Measurements from ENCODE around the gene TUBGCP4.
"Not testable (repeated sequence)": the region's sequence is repeated elsewhere in the genome, so short reads cannot be mapped to it uniquely, and the experiment has no call there.

Gene TUBGCP4, protein sequence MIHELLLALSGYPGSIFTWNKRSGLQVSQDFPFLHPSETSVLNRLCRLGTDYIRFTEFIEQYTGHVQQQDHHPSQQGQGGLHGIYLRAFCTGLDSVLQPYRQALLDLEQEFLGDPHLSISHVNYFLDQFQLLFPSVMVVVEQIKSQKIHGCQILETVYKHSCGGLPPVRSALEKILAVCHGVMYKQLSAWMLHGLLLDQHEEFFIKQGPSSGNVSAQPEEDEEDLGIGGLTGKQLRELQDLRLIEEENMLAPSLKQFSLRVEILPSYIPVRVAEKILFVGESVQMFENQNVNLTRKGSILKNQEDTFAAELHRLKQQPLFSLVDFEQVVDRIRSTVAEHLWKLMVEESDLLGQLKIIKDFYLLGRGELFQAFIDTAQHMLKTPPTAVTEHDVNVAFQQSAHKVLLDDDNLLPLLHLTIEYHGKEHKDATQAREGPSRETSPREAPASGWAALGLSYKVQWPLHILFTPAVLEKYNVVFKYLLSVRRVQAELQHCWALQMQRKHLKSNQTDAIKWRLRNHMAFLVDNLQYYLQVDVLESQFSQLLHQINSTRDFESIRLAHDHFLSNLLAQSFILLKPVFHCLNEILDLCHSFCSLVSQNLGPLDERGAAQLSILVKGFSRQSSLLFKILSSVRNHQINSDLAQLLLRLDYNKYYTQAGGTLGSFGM

DNA sequence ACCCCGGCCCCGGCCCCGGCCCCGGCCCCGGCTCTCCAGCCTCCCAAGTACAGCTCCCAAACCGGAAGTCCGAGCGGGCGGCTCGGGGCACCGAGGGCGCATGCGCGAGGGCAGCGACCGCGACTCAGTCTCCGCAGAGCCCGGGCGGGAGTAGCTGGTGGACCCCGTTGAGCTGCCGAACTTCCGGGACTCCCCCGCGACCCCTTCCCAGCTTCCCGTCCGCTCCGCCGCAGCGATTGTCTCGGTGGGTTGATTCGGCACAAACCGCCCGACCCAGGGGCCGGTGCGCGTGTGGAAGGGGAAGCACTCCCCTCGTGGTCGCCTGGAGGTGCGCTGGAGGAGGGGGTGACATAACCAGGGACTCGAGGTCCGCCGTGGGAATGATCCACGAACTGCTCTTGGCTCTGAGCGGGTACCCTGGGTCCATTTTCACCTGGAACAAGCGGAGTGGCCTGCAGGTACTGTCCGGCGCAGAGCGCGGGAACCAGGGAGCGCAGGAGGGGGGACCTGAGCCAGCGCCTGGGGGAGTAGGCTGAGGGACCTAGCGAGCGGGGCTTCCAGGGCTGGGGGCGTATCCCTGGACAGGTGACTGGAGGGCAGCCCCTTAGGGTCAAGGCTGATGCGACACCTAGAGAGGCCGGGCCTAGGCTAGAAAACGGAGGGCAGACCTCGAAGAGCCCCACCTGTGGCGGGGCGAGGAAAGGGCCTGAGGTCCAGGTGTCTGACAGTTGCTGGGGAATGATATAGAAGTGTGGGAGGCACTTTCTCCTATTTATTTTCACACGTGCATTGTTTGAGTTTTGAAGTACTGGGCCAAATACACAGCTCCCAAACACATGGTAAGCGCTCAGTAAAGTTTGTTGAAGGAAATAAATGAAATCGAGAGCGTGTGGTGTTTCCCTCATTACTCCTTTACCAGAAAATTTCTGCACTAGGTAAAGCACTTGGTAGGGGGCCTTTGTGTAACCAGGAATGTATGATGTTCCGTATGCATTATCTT, at the start of gene TUBGCP4, which contains the start of gene ZSCAN29:
TUBGCP4 (plus strand) TSS at position 127 of the 1,000 bp plus-strand sequence; CDS start at position 381, 254 bp downstream.
ZSCAN29 (minus strand) TSS at position 69 of the 1,000 bp plus-strand sequence. CDS start 1,130 bp downstream, outside the sequence.
- no peak for DNase-seq

DNA sequence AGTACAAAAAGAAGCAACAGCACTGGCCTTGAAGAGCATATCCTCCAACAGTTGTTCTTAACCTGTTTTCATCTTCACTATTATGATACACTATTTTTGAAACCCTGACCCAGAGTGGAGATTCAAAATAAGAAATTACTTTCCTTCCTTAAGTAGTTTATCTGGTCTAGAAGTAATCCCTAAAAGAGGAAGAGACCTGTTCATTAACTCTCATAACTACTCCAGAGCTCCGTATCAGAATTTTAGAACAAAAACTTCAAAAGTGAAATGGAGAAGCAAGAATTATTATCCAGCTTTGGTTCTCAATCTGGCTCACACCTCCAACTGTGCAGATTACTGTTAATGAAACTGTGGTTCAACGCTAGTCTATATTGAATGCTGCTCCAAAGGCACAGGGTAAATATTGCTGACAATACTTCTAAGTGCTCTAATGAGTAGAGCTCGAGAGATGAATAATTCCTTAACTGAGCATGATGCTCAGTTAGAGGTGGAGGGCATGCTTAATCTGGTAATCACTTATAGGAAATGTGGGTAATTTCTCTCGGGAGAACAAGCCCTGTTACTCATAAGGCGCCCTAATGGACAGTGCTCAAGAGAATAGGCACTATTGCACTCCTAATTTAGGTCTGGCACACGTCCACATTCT, 45.7 kb upstream of the TUBGCP4 start:
- DNase-seq = no peak

DNA sequence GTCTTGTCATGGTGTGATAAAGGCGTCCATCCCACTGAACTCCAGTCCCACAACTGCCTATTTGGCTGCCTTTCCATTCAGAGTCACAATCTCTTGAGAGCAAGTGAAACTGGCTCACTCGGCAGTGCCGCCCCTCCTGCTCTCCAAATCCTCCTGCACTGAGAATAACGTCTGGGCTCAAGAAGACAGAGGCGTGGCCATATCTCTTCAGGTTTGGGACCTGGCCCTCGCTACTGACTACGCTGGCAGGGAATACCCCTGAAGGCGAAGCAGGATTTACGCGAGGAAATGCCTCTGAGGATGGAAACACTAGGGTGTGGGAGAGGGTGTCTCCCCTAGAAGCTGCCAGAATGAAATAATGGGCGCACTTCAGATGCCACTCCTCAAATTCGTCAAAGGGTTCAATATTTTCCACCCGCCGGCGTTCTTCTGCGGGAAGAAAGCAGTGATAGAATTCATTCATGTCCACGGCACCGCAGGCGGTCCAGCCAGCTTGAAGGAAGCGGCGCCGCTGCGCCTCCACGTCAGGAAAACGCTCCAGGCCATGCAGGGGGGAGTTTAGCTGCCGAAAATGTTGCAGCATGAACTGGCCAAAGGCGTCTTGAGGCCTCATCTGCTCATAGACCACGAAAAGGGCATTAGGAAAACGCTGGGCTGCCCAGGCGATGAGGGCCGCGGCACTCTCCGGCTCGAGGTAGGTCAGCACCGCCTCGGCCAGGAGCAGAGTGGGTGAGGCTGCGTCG, 41.5 kb upstream of the TUBGCP4 start:
- no peak for DNase-seq

DNA sequence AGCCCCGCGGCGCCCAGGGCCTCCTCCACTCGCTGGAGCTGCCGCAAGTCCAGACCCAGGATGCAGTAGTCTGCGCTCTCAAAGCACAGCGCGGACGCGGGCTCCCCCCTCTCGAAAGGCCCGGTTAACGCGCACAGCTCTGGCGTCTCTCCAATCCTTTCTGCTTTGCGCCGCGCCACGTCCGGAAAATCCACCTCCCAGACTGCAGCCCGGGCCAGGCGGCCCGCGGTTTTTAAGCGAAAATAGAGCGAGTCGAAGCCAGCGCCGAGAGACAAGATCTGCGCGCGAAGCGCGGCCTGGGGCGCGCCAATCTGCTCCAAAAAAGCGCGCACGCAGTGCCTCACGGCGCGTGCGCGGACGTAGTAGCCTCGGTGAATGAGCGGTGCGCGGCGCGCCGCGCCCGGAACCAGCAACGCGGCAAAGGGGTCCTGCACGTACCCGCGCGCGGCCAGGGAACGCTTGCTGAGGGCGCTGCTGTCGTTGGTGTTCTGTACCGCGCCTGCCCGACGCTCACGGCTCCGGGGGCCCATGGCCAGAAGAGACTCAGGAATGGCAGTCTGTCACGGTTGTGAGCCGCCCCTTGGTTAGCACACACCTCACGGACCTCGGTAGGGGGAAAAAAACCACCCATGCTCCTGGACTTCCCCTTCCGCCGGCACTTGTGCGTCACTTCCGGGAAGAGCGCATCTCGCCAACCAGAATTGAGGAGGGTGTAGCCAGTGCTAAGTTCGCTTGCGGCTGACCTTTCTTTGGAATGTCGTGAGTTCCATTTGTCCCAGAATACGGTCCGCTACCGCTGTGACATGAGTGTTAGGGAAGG, 40.7 kb upstream of the TUBGCP4 start, which contains the start of gene LCMT2:
LCMT2 (minus strand) TSS at position 614 of the 820 bp plus-strand sequence; CDS start at position 530, 84 bp downstream.
- peak; percentile 66 for DNase-seq

DNA sequence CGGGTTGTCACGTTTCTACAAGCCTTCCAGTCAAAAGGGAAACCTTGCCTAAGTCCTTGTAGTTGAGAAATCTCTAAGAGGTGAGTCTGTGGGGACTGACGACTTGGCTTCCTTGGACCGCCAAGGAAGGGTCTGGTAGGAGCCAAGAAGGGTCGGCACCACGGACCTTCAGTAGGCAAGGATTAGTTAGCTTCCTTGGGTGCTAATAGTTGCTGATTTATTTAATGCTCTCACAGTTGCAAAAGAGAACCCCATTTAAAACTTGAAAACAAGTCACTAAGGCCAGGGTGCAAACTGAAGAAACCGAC, 40.2 kb upstream of the TUBGCP4 start:
- DNase-seq = no peak

DNA sequence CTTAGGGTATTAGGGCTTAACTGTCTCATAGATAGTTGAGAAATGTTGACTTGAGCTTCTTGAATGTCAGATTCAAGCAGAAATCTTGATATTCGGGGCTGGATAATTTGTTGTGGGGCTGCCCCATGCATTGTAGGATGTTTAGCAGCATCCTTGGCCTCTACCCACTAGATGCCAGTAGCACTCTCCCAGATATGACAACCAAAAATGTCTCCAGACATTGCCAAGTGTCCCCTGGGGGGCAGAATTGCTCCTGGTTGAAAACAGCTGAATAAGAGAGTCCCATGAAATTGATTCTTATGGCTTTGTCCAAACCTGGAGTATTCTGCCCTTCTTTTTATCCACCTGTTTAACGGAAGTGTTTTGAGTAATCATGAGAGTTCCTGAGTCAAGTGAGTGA, 24.6 kb upstream of the TUBGCP4 start:
- DNase-seq = no peak

DNA sequence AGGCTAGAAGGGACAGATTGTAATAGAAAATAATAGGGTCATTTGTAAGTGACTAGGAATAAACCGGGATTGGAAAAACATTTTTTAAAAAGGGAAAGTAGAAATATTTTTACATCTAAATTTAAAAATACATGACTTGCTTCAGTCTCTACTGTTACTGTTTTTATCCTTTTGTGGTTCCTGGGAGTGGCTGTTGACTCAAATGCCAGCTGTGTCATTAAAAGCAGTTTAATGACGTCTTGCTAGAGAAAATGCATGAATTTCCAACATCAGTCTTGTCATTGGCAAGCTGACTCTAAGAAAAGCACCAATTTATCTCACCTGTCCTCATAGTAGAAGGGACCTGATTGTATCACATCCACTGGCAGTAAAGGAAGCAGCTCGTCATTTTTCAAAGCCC, 23.8 kb upstream of the TUBGCP4 start:
- DNase-seq = no peak

DNA sequence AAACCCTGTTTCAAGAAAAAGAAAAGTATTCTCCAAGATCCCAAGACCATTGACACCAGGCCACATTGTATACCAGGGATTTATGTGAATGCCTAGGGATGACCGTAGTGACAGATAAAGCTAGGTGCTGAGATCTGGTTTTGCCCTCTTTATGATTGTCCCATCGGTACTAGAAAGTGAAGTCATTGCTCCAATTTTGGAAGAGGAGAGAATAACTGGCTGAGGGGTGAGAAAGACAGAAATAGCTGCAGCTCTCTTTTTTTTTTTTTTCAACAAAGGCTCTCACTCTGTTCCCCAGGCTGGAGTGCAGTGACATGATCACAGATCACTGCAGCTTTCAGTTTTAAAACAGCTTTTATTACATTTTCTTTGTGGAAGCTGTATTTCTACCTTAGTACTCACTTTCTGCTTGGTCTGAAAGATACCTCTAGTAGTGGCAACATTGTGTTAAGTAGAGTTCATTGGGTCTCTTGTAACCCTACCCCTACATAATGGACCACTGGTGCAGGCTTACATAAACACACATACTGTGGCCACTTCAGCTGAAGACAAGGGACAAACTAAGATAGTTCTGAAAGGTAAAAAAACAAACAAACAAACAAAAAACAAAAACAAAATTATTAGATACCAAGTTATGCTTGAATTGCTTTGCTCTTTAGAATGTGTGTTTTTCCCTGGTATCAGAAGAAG, 18.1 kb upstream of the TUBGCP4 start:
- no peak for DNase-seq

DNA sequence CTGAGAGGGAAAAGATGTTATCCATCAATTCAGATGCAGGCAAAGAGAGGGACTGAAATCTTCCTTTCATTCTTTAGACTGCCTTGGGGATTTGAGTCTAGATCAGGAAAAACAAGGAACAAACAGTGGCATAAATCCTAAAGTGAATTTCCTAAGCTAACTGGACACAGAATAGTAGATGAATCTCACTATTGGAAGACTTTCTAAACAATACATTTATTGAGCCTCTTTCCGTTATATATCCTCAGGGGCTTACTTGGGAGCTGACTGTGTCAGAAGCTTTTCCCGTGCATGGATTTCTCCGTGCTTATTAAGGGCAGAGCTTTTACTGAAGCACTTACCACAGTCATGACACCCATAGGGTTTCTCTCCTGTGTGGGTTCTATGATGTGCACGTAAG, 10.1 kb upstream of the TUBGCP4 start:
- no peak for DNase-seq

DNA sequence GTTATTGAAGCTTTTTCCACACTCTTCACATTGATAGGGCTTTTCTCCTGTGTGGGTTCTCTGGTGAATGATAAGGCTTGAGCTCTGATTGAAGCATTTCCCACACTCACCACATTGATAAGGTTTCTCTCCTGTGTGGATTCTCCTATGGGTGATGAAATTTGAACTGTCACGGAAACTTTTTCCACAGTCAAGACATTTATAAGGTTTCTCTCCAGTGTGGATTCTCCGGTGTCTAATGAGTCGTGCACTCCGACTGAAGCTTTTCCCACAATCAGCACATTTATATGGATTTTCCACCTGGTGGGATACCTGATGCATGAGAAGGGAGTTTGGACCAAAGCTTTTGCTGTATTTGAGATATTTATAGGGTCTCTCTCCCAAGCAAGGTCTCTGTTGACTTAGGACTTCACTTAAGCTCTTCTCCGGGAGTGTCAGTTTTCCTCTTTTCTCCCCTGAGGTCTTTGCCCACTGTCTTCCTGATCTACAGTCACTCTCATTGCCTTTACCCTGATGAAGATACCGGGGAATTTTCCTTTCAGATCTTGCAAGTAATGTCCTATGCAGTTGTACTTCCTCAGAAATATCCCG, 9.5 kb upstream of the TUBGCP4 start:
- DNase-seq = no peak

DNA sequence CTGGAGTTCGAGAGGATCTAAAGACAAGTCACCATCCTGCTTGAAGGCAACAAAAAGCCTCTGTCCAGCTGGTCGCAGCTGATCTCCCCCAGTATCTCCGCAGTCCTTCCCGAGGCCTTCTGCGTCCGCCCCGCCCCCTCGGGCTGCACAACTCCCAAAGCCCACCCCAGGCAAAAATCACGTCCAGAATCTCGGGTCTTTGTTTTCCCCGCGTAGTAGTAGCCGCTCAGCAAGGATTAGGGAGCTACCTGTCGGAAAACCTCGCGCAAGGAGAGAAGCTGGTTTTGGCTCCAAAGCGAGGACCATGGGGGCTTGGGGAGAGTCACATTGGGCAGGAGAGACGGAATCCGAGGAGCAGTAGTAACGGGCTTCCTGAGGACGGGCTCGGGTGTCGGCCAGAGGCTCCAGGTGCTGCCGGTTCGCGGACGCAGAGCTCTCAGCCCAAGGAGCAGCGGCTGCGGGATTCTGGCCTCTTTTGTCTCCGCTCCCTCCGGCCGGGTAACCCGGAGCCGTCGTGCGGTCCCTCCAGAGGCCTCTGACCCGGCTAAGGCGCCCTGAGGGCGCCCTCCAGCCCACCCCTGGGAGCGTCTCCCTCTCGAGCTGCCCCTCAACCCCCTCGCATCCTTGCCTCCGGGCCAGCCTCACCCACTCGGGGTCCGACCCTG, 459 bp upstream of the TUBGCP4 start:
- no peak for DNase-seq

DNA sequence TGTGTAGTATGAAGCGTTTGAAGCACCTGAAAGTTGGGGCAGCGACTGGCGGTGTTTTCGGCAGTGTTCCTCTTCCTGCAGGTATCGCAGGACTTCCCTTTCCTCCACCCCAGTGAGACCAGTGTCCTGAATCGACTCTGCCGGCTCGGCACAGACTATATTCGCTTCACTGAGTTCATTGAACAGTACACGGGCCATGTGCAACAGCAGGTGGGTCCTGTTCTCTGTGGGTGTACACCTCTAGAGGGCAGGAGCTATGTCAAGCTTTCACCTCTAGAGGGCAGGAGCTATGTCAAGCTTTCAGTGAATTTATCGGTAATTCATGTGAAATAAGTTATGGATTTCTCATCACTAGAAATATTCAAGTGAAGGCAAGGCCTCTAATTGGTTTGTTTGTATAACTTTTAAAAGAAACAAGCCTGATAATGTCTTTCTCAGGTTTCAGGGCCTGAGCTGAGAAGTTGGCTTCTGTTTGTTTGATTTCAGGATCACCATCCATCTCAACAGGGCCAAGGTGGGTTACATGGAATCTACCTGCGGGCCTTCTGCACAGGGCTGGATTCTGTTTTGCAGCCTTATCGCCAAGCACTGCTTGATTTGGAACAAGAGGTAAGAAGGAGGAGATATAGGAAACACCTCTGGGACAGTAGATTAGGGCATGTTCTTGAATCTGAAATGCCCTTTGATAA, 5.3 kb downstream of the TUBGCP4 start:
- no peak for DNase-seq

DNA sequence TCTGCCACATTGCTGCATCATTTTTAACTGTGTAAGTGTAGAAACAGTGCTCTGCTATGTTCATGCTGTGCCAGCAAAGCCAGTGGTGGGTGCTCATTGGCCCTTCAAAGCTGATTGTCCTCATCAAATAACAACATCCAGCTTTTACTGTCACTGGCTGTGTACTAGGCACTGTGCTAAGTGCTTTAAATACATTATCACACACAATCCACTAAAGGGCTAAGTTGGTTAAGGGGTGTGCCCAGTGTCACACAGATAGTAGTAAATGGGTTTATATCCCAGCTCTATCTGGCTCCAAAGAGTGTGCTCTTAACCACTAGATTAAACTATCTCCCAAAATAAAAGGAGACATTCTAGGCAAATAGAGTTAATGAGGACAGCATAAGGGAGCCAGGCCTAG, 7.7 kb downstream of the TUBGCP4 start:
- no peak for DNase-seq

DNA sequence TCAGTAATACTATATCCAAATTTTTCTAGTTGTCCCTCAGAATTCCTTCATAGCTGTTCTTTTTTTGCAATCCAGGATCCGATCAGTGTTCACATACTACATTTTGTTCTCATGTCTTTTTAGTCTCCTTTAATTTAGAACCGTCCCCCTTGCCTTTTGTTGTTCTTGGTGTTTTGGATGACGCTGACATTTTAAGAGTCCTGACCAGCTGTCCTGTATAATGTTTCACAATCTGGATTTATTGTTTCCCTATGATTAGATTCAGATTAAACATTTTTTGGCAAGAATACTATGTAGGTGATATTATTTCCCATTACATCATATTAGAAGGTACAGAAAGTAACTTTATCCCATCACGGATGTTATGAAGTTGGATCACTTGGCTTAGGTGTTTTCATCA, 11.4 kb downstream of the TUBGCP4 start:
- no peak for DNase-seq

DNA sequence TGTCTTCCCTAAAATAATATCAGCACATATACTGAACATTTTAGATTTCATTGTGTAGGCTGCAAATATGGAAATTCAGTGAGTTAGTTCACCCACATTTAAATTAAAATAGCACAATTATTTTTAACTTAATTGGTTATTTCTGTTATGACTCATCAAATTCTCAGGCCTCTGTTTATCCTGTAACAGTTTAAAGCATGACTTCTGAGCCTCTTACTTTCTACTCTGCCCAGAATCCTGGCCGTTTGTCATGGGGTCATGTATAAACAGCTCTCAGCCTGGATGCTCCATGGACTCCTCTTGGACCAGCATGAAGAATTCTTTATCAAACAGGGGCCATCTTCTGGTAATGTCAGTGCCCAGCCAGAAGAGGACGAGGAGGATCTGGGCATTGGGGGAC, 12.2 kb downstream of the TUBGCP4 start:
- DNase-seq = no peak

DNA sequence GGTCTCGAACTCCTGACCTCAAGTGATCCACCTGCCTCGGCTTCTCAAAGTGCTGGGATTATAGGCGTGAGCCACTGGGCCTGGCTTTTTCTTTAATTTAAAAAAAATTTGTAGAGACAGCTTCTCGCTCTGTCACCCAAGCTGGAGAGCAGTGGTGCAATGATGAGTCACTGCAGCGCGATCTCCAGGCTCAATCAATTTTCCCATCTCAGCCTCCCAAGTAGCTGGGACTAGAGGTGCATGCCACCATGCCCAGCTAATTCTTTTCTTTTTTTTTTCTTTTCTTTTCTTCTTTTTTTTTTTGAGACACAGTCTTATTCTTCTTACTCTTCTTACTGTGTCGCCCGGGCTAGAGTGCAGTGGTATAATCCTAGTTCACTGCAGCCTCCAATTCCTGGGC, 19.8 kb downstream of the TUBGCP4 start:
- no peak for DNase-seq

DNA sequence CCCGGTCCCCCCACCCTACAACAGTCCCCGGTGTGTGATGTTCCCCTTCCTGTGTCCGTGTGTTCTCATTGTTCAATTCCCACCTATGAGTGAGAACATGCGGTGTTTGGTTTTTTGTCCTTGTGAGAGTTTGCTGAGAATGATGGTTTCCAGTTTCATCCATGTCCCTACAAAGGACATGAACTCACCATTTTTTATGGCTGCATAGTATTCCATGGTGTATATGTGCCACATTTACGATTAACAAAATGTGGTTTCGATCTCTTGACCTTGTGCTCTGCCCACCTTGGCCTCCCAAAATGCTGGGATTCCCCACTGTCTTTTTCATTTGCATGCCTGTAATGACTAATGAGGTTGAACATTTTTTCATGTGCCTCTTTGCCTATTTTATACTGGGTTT, 22.7 kb downstream of the TUBGCP4 start:
- DNase-seq = not testable (repeated sequence)

DNA sequence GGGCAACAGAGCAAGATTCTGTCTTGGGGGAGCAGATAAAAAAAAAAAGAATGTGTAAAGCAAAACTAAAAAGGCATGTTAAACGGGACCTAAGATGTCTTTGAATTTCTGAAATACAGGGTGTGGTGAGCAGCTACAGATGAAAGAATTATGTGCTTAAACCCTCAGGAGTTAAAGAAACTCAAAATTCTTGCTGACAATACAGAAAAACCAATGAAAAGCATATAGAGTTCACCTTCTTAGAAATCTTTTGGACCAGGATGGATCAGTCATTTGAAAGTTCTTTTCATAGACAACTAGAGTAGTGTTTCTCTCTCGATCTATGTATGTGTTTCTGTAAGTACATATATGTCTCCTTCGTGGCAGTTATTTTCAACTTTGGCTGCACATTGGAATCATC, 31.4 kb downstream of the TUBGCP4 start:
- DNase-seq = no peak

DNA sequence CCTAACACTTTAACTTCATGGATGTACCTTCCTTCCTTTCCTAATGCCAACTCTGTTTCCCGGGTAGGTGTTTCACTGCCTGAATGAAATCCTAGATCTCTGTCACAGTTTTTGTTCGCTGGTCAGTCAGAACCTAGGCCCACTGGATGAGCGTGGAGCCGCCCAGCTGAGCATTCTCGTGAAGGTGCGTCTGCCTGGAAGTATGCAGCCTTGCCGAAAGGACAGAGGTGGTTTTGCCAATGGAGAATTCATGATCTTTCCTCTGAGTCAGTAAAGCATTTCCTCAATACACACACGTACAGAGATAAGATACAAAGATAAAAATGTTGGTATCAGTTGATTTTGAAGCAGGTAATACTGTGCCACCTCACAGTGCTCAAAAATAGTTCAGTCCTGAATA, 32.7 kb downstream of the TUBGCP4 start:
- no peak for DNase-seq
